CD8-positive, alpha-beta memory T cell (primary cell): ENCODE results near the gene SLC37A1. TPM values are rescaled to one million over a fixed set of nuclear protein-coding genes. Genes with fewer than 3 reads are reported as not detected.

Experiments used
- CTCF ChIA-PET: fragments of 350-600 bp; sonication (Branson Sonifier 250); formaldehyde crosslinking; loops from one replicate; lab custom pipeline; 2021; ENCODE audit warnings: antibody characterized with exemption; lab: Charles Lee
- POLR2A ChIA-PET: fragments of 350-600 bp; sonication (Branson Sonifier 250); formaldehyde crosslinking; loops from one replicate; lab custom pipeline; 2021; ENCODE audit warnings: antibody characterized with exemption; lab: Charles Lee
- DNase-seq, 5 donors: peaks; one replicate each; pipeline versions ENCODE4 v3.0.0 to v3.0.0-alpha.2; 2020 to 2022; ENCODE audit warnings: mixed read lengths in 1 of 5
- H3K27ac ChIP-seq: one replicate; pipeline ENCODE4 v1.7.0; 2013; ENCODE audit warnings: low read depth, mild to moderate bottlenecking, low read length, moderate library complexity
- H3K27me3 ChIP-seq: 2 replicates; pipeline ENCODE4 v1.7.0; 2013; ENCODE audit warnings: low read length, mild to moderate bottlenecking; ENCODE audit not compliant: insufficient read depth, poor library complexity, severe bottlenecking
- H3K36me3 ChIP-seq: 2 replicates; pipeline ENCODE4 v1.7.0; 2013; ENCODE audit warnings: mild to moderate bottlenecking, low read length, moderate library complexity; ENCODE audit not compliant: insufficient read depth
- H3K4me1 ChIP-seq: 2 replicates; pipeline ENCODE4 v1.7.0; 2013; ENCODE audit warnings: mild to moderate bottlenecking, low read length, moderate library complexity; ENCODE audit not compliant: insufficient read depth
- H3K4me3 ChIP-seq: 2 replicates; pipeline ENCODE4 v1.7.0; 2013; ENCODE audit warnings: mild to moderate bottlenecking, low read length
- H3K9me3 ChIP-seq: 2 replicates; pipeline ENCODE4 v1.7.0; 2013; ENCODE audit warnings: mild to moderate bottlenecking, low read length
- H3K27ac Mint-ChIP-seq, 8 donors: one replicate each; pipeline ENCODE4 v1.8.0; 2020 to 2021; ENCODE audit warnings: mixed read lengths in 8 of 8, mild to moderate bottlenecking in 6 of 8, inconsistent platforms in 3 of 8, moderate library complexity in 3 of 8
- H3K27me3 Mint-ChIP-seq, 2 donors: one replicate each; pipeline ENCODE4 v1.8.0; 2020 to 2021; ENCODE audit warnings: mixed read lengths in 2 of 2, mild to moderate bottlenecking in 1 of 2, moderate library complexity in 1 of 2
- H3K36me3 Mint-ChIP-seq, 3 donors: one replicate each; pipeline ENCODE4 v1.8.0; 2020 to 2021; ENCODE audit warnings: mixed read lengths in 3 of 3, inconsistent platforms in 1 of 3, mild to moderate bottlenecking in 1 of 3
- H3K4me1 Mint-ChIP-seq, 3 donors: one replicate each; pipeline ENCODE4 v1.8.0; 2020 to 2021; ENCODE audit warnings: mixed read lengths in 3 of 3, inconsistent platforms in 1 of 3, mild to moderate bottlenecking in 1 of 3
- H3K4me3 Mint-ChIP-seq, 7 donors: one replicate each; pipeline ENCODE4 v1.8.0; 2020 to 2021; ENCODE audit warnings: mixed read lengths in 7 of 7, mild to moderate bottlenecking in 6 of 7, moderate library complexity in 4 of 7, inconsistent platforms in 2 of 7
- H3K9me3 Mint-ChIP-seq, 5 donors: one replicate each; pipeline ENCODE4 v1.8.0; 2020 to 2022; ENCODE audit warnings: mixed read lengths in 5 of 5, mild to moderate bottlenecking in 3 of 5, moderate library complexity in 2 of 5, inconsistent platforms in 1 of 5
- polyA plus RNA-seq: library from polyadenylated mRNA; unstranded; fragments of 300-500 nt; fragmentation: Illumina TruSeq; gene quantifications from one replicate; pipeline ENCODE4 v1.2.3, GENCODE V29; 2021
- total RNA-seq, 2 experiments: library from RNA; stranded (reverse); gene quantifications; one replicate each; pipeline ENCODE4 v1.2.3, GENCODE V29; 2021

The SLC37A1 gene
- total and polyA plus RNA-seq, 3 experiments from 2014 or later = 6.5 to 16.9 (median 16.6) TPM

GRCh38 chr21:42619841-42620240 is 106.2 kb downstream of the SLC37A1 start:
- Histone ChIP-seq H3K4me3 (no peak overlapping the region), H3K9me3 (no peaks in the 10 kb centered on the region), H3K4me1 (peaks cover 19% of the 10 kb centered on the region), H3K36me3 (no peaks in the 10 kb centered on the region), H3K27ac (no peak overlapping the region), H3K27me3 (peaks cover 4% of the 10 kb centered on the region)
- Mint-ChIP-seq H3K4me3 (no peak overlapping the region), H3K36me3 (no peaks in the 10 kb centered on the region), H3K27ac (no peak overlapping the region), H3K9me3 (no peaks in the 10 kb centered on the region), H3K27me3 (peaks cover 18 to 52% of the 10 kb centered on the region in 2 donors), H3K4me1 (no peaks in the 10 kb centered on the region)
- ChIA-PET POLR2A (no interaction called here), CTCF (no interaction called here)
- DNase-seq = peak in 1 of 5 donors; percentile 25

- no peaks in the 10 kb centered on the region for H3K36me3 ChIP-seq
- H3K4me3 ChIP-seq = no peak overlapping the region
- H3K4me1 Mint-ChIP-seq = no peaks in the 10 kb centered on the region
- H3K27ac Mint-ChIP-seq = no peak overlapping the region
- H3K36me3 Mint-ChIP-seq = no peaks in the 10 kb centered on the region
- no peaks in the 10 kb centered on the region for H3K9me3 ChIP-seq
- no peak overlapping the region for H3K27ac ChIP-seq
- CTCF ChIA-PET = no interaction called here
- H3K27me3 Mint-ChIP-seq = peaks cover 18 to 53% of the 10 kb centered on the region in 2 donors
- POLR2A ChIA-PET = no interaction called here
- H3K4me1 ChIP-seq = peaks cover 6% of the 10 kb centered on the region
- H3K4me3 Mint-ChIP-seq = no peak overlapping the region
- no peak for DNase-seq
- H3K27me3 ChIP-seq = peaks cover 4% of the 10 kb centered on the region
- no peaks in the 10 kb centered on the region for H3K9me3 Mint-ChIP-seq
Observed at GRCh38 chr21:42621166-42621818, 107.6 kb downstream of the SLC37A1 start.

DNA sequence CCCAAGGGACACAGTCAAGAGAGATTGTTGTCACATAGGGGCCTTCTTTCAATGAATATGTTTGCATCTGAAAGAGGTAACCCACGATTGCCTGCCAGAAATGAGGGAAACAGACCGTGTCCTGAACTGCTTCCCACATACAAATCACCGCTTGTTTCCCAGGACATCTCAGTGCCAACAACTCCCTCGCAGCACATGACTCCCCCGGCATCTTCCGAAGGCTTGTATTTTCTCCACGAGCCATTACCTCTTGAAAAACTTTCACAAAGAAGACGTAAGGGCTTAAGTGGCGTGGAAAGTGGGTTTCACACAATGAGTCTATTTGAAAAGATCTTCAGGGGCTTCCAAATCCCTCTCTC is 108.1 kb downstream of the SLC37A1 start:
- POLR2A ChIA-PET = no interaction called here
- Mint-ChIP-seq H3K36me3 (no peaks in the 10 kb centered on the region), H3K27ac (no peak overlapping the region), H3K9me3 (no peaks in the 10 kb centered on the region), H3K27me3 (peaks cover 18 to 56% of the 10 kb centered on the region in 2 donors), H3K4me3 (no peak overlapping the region), H3K4me1 (no peaks in the 10 kb centered on the region)
- CTCF ChIA-PET = no interaction called here
- DNase-seq = no peak
- Histone ChIP-seq H3K27me3 (peaks cover 4% of the 10 kb centered on the region), H3K9me3 (no peaks in the 10 kb centered on the region), H3K36me3 (no peaks in the 10 kb centered on the region), H3K27ac (no peak overlapping the region), H3K4me1 (peaks cover 2% of the 10 kb centered on the region), H3K4me3 (no peak overlapping the region)

DNA sequence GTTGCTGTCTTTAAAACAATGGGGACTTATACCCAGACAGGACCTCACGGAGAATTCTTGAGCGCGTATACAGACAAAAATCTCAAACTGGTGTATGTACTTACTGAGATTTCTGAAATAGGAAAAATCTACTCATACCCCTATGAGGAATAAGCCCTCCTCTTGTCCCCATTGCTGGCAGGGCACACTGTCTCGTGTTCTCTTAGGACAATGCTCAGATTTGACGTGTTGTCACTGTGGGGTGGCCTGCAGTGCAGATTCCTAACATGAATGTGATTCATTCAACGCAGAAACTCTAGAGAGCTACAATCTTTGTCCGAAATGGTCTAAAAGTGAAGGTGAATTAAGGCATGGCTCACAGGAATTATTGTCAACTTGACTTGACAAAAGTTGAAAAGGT is 108.6 kb downstream of the SLC37A1 start:
- Histone ChIP-seq H3K4me1 (no peaks in the 10 kb centered on the region), H3K27me3 (peaks cover 4% of the 10 kb centered on the region), H3K36me3 (no peaks in the 10 kb centered on the region), H3K9me3 (no peaks in the 10 kb centered on the region), H3K27ac (no peak overlapping the region), H3K4me3 (no peak overlapping the region)
- ChIA-PET POLR2A (no interaction called here), CTCF (no interaction called here)
- Mint-ChIP-seq H3K9me3 (no peaks in the 10 kb centered on the region), H3K4me1 (no peaks in the 10 kb centered on the region), H3K27ac (no peak overlapping the region), H3K4me3 (no peak overlapping the region), H3K27me3 (peaks cover 18 to 59% of the 10 kb centered on the region in 2 donors), H3K36me3 (no peaks in the 10 kb centered on the region)
- no peak for DNase-seq

DNA sequence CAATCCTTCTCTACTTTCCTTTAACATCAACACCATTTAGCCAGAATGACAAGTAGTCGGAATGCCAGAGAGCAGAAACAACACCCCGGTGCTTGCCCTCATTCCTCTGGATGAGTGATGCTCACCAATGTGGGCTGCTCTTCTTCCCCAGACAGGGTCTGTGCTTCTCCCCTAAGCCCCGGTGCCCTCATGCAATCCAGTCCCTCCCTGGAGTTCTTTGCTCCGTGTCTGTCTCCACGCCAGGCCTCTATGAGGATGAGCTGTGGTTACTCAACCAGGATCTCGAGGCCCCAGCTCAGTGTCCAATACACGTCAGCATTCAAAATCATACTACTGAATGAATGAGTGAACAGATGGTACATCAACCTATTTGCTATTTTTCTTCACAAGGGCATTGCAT is 110.0 kb downstream of the SLC37A1 start:
- Histone ChIP-seq H3K4me3 (no peak overlapping the region), H3K27me3 (peaks cover 4% of the 10 kb centered on the region), H3K27ac (no peak overlapping the region), H3K9me3 (no peaks in the 10 kb centered on the region), H3K4me1 (no peaks in the 10 kb centered on the region), H3K36me3 (no peaks in the 10 kb centered on the region)
- H3K4me3 Mint-ChIP-seq = no peak overlapping the region
- no peak overlapping the region for H3K27ac Mint-ChIP-seq
- CTCF ChIA-PET = no interaction called here
- DNase-seq = no peak
- no peaks in the 10 kb centered on the region for H3K4me1 Mint-ChIP-seq
- no peaks in the 10 kb centered on the region for H3K9me3 Mint-ChIP-seq
- POLR2A ChIA-PET = no interaction called here
- peaks cover 16 to 52% of the 10 kb centered on the region in 2 donors for H3K27me3 Mint-ChIP-seq
- no peaks in the 10 kb centered on the region for H3K36me3 Mint-ChIP-seq

DNA sequence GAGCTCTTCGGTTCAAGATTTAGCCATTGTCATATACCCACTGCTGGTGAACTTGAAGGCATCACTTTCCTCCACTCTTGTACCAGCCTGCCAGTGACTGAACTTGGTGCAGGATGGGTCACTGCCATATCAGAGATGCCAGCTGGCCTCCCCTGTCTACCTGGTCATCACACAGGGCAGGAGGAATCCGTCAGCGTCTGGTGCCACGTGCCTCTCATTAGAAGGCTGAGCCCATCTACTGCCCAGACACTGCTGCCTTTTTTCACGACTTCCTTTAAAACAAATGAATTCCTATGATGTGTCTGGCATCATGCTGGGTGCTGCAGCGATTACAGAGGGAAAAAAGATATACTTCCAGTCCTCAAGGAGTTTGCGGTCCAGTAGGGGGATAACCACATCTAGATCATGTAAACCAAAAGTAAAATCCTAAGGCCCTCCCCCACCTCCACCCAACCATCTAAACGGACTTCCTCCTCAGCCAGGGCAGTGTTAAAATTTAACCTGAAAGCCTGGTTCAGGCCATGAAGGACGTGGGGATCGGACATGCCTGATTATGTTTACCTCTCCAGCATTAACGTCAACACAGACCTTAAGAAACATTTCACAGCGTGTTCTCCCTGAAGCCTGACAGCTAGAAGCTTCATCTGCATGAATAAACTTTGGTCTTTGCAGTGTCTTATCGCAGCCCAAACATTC is 110.6 kb downstream of the SLC37A1 start:
- Histone ChIP-seq H3K9me3 (no peaks in the 10 kb centered on the region), H3K4me1 (no peaks in the 10 kb centered on the region), H3K27me3 (no peaks in the 10 kb centered on the region), H3K27ac (no peak overlapping the region), H3K4me3 (no peak overlapping the region), H3K36me3 (no peaks in the 10 kb centered on the region)
- no peak overlapping the region for H3K4me3 Mint-ChIP-seq
- H3K27me3 Mint-ChIP-seq = peaks cover 15 to 46% of the 10 kb centered on the region in 2 donors
- H3K9me3 Mint-ChIP-seq = no peaks in the 10 kb centered on the region
- H3K36me3 Mint-ChIP-seq = no peaks in the 10 kb centered on the region
- no peak for DNase-seq
- no peaks in the 10 kb centered on the region for H3K4me1 Mint-ChIP-seq
- H3K27ac Mint-ChIP-seq = no peak overlapping the region
- POLR2A ChIA-PET = no interaction called here
- CTCF ChIA-PET = no interaction called here

DNA sequence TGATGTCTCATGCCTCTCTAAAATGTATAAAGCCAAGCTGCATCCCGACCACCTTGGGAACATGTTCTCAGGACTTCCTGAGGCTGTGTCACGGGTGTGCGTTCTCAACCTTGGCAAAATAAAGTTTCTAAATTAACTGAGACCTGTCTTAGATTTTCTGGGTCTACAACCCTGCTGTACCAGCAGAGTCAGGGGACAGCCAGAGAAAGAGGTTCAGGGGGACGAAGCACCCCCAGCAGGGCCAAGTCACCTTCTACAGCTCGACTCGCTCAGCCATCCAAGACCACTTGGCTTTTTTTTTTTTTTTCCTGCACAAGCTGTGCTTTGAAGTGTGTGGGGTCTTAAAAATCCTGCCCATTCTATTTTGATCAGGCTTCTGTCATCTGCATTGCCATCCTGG is 111.3 kb downstream of the SLC37A1 start:
- CTCF ChIA-PET = interaction anchor here (1.1 kb wide), 1 partner anchor 16 kb away, joined by 3 read pairs; no protein-coding TSS in a partner anchor

DNA sequence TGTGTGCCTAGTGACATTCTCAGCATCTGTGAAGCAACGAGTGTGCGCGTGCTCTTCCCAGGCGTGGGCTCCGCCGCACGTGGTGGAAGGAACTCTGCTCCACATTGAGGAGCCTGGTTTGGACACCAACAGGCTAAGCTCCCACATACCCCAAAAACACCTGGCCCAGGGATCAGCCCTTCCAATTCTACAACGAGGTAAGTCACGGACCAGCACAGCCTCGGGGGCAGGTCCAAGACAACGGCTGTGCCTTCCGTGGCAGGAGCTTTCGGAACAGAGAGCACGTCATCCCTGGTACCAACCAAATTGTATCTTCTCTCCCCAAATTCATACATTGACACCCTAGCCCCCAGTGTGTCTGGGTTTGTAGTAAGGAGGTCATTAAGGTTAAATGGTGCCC is 112.5 kb downstream of the SLC37A1 start:
- Histone ChIP-seq H3K4me1 (peaks cover 1% of the 10 kb centered on the region), H3K9me3 (no peaks in the 10 kb centered on the region), H3K27me3 (no peaks in the 10 kb centered on the region), H3K36me3 (no peaks in the 10 kb centered on the region), H3K4me3 (no peak overlapping the region), H3K27ac (no peak overlapping the region)
- Mint-ChIP-seq H3K36me3 (no peaks in the 10 kb centered on the region), H3K27ac (no peak overlapping the region), H3K4me3 (no peak overlapping the region), H3K9me3 (no peaks in the 10 kb centered on the region), H3K4me1 (no peaks in the 10 kb centered on the region), H3K27me3 (peaks cover 9 to 35% of the 10 kb centered on the region in 2 donors)
- CTCF ChIA-PET = interaction anchor here (1.1 kb wide), 1 partner anchor 15 kb away, joined by 3 read pairs; no protein-coding TSS in a partner anchor
- POLR2A ChIA-PET = no interaction called here
- no peak for DNase-seq

More for the DNA sequence above, 111.3 kb downstream of the SLC37A1 start:
- Mint-ChIP-seq H3K9me3 (no peaks in the 10 kb centered on the region), H3K27ac (peak overlapping the region in 1 of 8 donors; percentile 69), H3K4me1 (no peaks in the 10 kb centered on the region), H3K27me3 (peaks cover 9 to 42% of the 10 kb centered on the region in 2 donors), H3K4me3 (no peak overlapping the region), H3K36me3 (no peaks in the 10 kb centered on the region)
- DNase-seq = no peak
- no peaks in the 10 kb centered on the region for H3K36me3 ChIP-seq
- H3K9me3 ChIP-seq = no peaks in the 10 kb centered on the region
- no peak overlapping the region for H3K27ac ChIP-seq
- no peaks in the 10 kb centered on the region for H3K4me1 ChIP-seq
- H3K4me3 ChIP-seq = no peak overlapping the region
- POLR2A ChIA-PET = no interaction called here
- H3K27me3 ChIP-seq = no peaks in the 10 kb centered on the region
